Embryonic facial prominence (tissue), 1 donor: ENCODE data around the gene GLCE.

Experiments used
- DNase-seq: peaks from one replicate; pipeline ENCODE4 v3.0.0-alpha.2; 2016; ENCODE audit errors: extremely low spot score

GLCE gene

DNA sequence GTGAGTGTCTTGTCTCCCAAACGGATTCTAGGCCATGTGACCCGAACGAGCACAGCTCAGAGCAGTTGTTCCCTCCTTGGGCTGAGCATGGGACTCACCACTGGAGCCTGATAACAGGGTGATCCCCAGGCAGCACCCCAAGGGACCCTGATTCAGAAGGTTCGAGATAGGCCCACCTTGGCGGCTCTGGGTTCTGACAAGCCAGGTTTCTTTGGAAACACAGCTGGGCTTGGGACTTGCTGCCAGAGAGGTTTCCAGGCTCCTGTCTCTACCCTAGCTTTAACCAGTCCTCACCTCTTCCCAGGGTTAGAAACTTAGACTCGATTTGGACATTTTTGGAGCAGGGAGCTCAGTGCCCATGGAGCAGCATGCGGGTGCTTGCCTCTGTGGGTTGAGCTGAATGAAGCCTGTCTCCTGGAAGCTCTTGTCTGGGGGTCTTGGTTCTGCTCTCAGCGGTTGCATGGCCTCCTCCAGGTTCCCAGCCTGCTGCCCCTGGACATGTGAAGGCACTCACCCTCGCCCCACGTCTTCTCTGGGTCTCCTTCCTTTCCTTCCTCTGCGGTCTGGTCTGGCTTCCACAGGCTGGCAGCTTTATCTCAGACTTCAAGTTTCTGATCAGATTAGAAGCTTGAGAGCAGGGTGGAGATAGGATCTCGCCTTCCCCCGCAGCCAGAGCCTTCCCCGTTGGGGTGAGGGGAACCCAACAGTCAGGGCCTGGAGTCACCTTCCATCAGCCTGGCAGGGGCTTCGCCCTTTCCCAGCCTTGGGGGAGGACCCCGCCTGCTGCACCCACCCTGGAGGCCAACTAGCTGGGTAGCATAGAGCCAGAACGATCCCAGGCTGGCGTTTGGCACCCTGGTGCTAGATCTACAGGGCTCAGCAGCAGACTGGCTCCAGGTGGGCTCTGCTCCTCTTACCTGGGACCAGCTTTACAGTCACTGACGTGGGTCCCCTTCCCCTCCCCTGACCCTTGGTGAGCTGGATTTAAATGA lies 159.2 kb downstream of the GLCE start:
- DNase-seq = no peak

DNA sequence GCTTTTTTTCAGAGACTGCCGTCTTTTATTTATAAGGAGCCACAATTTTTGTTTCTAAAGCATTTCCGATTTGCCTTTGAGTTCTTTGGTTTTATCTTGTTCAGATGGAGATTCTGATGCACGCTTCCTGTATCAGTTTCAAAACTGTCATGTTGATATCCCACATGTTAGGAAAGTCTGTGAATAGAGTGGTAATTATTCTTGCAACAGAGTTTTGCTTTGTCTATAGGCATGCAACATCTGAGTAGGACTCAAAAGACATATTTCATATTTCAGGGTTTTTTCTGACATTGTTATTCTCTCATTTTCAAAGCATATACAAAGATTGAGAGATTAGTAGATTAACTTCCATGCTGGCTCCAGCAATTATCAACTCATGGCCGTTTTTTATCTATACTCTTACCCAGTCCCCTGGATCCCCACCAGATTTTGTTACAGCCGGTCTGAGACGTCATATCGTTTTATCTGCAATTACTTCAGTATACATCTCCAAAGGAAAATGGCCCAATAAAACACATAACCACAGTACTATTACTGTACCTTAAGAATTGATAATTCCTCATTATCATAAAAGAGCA lies 160.6 kb downstream of the GLCE start:
- no peak for DNase-seq
